PFSK-1 (cell line): ENCODE measurements around the gene EFNB1. TPM values are rescaled to one million over a fixed set of nuclear protein-coding genes. Genes with fewer than 3 reads are reported as not detected.
A peak's percentile ranks its signal among the peaks of the same experiment; 100 is the strongest.

Experiments
- FOXP2 ChIP-seq: optimal IDR thresholded peaks from 2 replicates; pipeline ENCODE3; 2011; ENCODE audit warnings: borderline replicate concordance, control low read depth, inconsistent platforms; ENCODE audit not compliant: insufficient read depth; ENCODE audit errors: extremely low read length, extremely low read depth
- POLR2AphosphoS5 ChIP-seq: IDR thresholded peaks from 2 replicates; pipeline ENCODE4 v1.6.1; 2012; ENCODE audit warnings: low read depth, mild to moderate bottlenecking, control low read depth, low read length, moderate library complexity
- REST ChIP-seq, 2 experiments: IDR thresholded peaks; 2 replicates each; pipeline versions ENCODE4 v1.6.1 to v1.8.0; 2011 to 2012; ENCODE audit warnings: low read depth in 2 of 2, low read length in 2 of 2, control low read depth in 1 of 2, inconsistent platforms in 1 of 2, mild to moderate bottlenecking in 1 of 2, moderate library complexity in 1 of 2; ENCODE audit not compliant: insufficient read depth in 1 of 2
- SIN3A ChIP-seq: IDR thresholded peaks from 2 replicates; pipeline ENCODE4 v1.6.1; 2012; ENCODE audit warnings: mild to moderate bottlenecking, low read length, moderate library complexity, borderline replicate concordance; ENCODE audit not compliant: insufficient read depth
- TAF1 ChIP-seq: IDR thresholded peaks from 2 replicates; pipeline ENCODE4 v1.6.1; 2012; ENCODE audit warnings: low read length, control low read depth, borderline replicate concordance; ENCODE audit not compliant: insufficient read depth
- polyA plus RNA-seq: library from polyadenylated mRNA; unstranded; fragments of >200 nt; gene quantifications from one replicate; pipeline ENCODE4 v1.2.1, GENCODE V29; 2012; ENCODE audit warnings: low read depth, missing spikeins; ENCODE audit not compliant: insufficient read length

The EFNB1 gene
- 22.2 TPM for polyA plus RNA-seq

DNA sequence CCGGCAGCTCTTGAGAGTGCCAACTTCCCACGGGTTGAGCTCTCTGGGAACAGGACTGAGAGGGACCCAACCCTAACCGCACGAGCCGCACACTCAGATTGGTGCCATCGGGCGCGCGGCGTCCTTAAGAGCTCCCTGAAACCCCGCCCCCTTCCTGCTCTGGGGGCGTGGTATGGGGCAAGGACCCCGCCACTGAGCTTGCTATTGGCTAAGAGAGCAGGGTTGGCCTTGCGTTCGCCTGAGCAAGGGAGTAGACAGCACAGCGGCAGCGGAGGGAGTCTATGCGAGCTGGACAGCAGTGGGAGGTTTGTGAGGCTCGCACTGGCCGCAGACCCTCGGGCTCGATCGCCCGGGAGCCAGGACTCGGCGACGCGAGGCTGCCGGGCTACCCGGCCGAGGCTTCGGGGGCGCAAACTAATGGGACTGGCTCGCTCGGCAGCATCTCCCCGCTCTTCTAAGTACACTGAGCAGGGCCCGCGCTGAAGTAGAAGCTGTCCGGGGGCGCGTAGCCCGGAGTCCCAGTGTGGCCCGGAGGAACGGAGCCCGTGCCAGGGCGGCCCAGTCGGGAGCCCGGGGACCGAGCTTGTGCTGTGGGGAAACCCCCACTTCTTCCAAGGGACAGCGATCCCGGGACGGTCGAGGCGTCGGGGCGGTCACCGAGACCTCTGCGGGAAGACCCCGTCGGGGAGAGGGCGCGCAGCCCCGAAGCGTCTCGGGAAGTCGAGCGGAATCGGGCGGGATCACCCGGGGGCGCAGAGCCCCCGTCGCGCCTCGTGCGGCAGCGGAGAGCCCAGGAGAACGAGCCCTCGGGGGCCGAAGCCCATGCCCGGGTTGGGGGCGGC lies at the start of gene EFNB1:
Gene EFNB1, plus strand, starts transcription at position 282 of the 842 bp plus-strand sequence. CDS start 756 bp downstream, outside the sequence.
- peak; percentile 99 for TF ChIP-seq TAF1
- no peak for TF ChIP-seq SIN3A
- TF ChIP-seq POLR2AphosphoS5, result peak; percentile 91
- TF ChIP-seq REST (IDR thresholded peaks at IDR 0.05; ENCODE audit: insufficient read depth in 1 of 2, low read depth in 2 of 2, low read length in 2 of 2), result peak in 1 of 2 experiments; percentile 79; a peak in 2 of 4 replicates

- TF ChIP-seq TAF1 (no peak), REST (IDR thresholded peaks at IDR 0.05; ENCODE audit: insufficient read depth in 1 of 2, low read depth in 2 of 2, low read length in 2 of 2) (no peak), FOXP2 (no peak), SIN3A (no peak), POLR2AphosphoS5 (no peak)
Measured at GRCh38 chrX:68784816-68785215, 44.0 kb upstream of the EFNB1 start.

- no peak for TF ChIP-seq SIN3A
- TF ChIP-seq POLR2AphosphoS5, result no peak
- TF ChIP-seq FOXP2, result no peak
- TF ChIP-seq TAF1, result no peak
- no peak for TF ChIP-seq REST (IDR thresholded peaks at IDR 0.05; ENCODE audit: insufficient read depth in 1 of 2, low read depth in 2 of 2, low read length in 2 of 2)
Measured at GRCh38 chrX:68789966-68790365, 38.9 kb upstream of the EFNB1 start.

- TF ChIP-seq POLR2AphosphoS5, result no peak
- TF ChIP-seq REST (IDR thresholded peaks at IDR 0.05; ENCODE audit: insufficient read depth in 1 of 2, low read depth in 2 of 2, low read length in 2 of 2), result no peak
- no peak for TF ChIP-seq TAF1
- no peak for TF ChIP-seq FOXP2
- no peak for TF ChIP-seq SIN3A
Measured at GRCh38 chrX:68792083-68792482, 36.7 kb upstream of the EFNB1 start.
